KMS-11 (cell line): ENCODE data around the gene ZBTB42.

Experiments
- H2AFZ ChIP-seq: fragments of 200-600 bp; sonication (generic); 2 replicates; pipeline ENCODE4 v1.6.1; 2016; ENCODE audit warnings: antibody characterized with exemption, mixed run types, low read depth
- H3K27ac ChIP-seq: fragments of 200-600 bp; sonication (generic); 2 replicates; pipeline ENCODE4 v1.6.1; 2016; ENCODE audit warnings: mild to moderate bottlenecking, mixed run types
- H3K27me3 ChIP-seq: fragments of 200-600 bp; sonication (generic); 2 replicates; pipeline ENCODE4 v1.6.1; 2017; ENCODE audit warnings: mild to moderate bottlenecking, low read depth, mixed run types, moderate library complexity; ENCODE audit not compliant: insufficient read depth
- H3K36me3 ChIP-seq: fragments of 200-600 bp; sonication (generic); 2 replicates; pipeline ENCODE4 v1.6.1; 2017; ENCODE audit warnings: mild to moderate bottlenecking, mixed run types; ENCODE audit not compliant: insufficient read depth
- H3K4me1 ChIP-seq: fragments of 200-600 bp; sonication (generic); 2 replicates; pipeline ENCODE4 v1.6.1; 2016; ENCODE audit warnings: mild to moderate bottlenecking, low read depth, mixed run types; ENCODE audit not compliant: poor library complexity, severe bottlenecking
- H3K4me2 ChIP-seq: fragments of 200-600 bp; sonication (generic); 2 replicates; pipeline ENCODE4 v1.7.0; 2016; ENCODE audit warnings: mild to moderate bottlenecking, mixed run types
- H3K4me3 ChIP-seq: fragments of 200-600 bp; sonication (generic); IDR thresholded peaks from 2 replicates; pipeline ENCODE4 v1.6.1; 2017; ENCODE audit warnings: low read depth, low read length, mixed read lengths; ENCODE audit not compliant: insufficient read depth
- H3K79me2 ChIP-seq: fragments of 200-600 bp; sonication (generic); 2 replicates; pipeline ENCODE4 v1.6.1; 2016; ENCODE audit warnings: low read depth, mixed run types; ENCODE audit not compliant: insufficient read depth
- H3K9ac ChIP-seq: fragments of 200-600 bp; sonication (generic); 2 replicates; pipeline ENCODE4 v1.6.1; 2016; ENCODE audit warnings: mild to moderate bottlenecking, mixed run types
- H4K20me1 ChIP-seq: fragments of 200-600 bp; sonication (generic); 2 replicates; pipeline ENCODE4 v1.6.1; 2016; ENCODE audit warnings: mild to moderate bottlenecking, mixed run types; ENCODE audit not compliant: insufficient read depth
- CTCF ChIP-seq: fragments of 200-600 bp; sonication (generic); conservative IDR thresholded peaks from 2 replicates; pipeline ENCODE4 v1.6.1; 2017; ENCODE audit warnings: low read depth, mild to moderate bottlenecking, antibody characterized with exemption, low read length, moderate library complexity, mixed read lengths

The ZBTB42 gene

GRCh38 chr14:104766256-104766862 is 34.5 kb upstream of the ZBTB42 start:
- H4K20me1 ChIP-seq, result no peaks in the 10 kb centered on the region
- H3K4me1 ChIP-seq, result no peaks in the 10 kb centered on the region
- no peak for TF ChIP-seq CTCF
- no peak overlapping the region for H3K4me3 ChIP-seq
- H2AFZ ChIP-seq, result no peak overlapping the region
- H3K27me3 ChIP-seq, result no peaks in the 10 kb centered on the region
- no peak overlapping the region for H3K4me2 ChIP-seq
- H3K79me2 ChIP-seq, result no peaks in the 10 kb centered on the region
- no peaks in the 10 kb centered on the region for H3K36me3 ChIP-seq
- H3K9ac ChIP-seq, result no peak overlapping the region
- no peak overlapping the region for H3K27ac ChIP-seq

GRCh38 chr14:104766863-104767633 is 33.9 kb upstream of the ZBTB42 start:
- Histone ChIP-seq H3K4me3 (no peak overlapping the region), H3K9ac (no peak overlapping the region), H3K27ac (no peak overlapping the region)

GRCh38 chr14:104767634-104767918 is 33.3 kb upstream of the ZBTB42 start:
- Histone ChIP-seq H2AFZ (no peak overlapping the region), H3K9ac (no peak overlapping the region), H3K36me3 (no peaks in the 10 kb centered on the region), H3K79me2 (no peaks in the 10 kb centered on the region), H3K27me3 (no peaks in the 10 kb centered on the region), H3K4me3 (no peak overlapping the region), H4K20me1 (no peaks in the 10 kb centered on the region), H3K27ac (no peak overlapping the region), H3K4me2 (no peak overlapping the region), H3K4me1 (no peaks in the 10 kb centered on the region)
- no peak for TF ChIP-seq CTCF

More at GRCh38 chr14:104766863-104767633, 33.9 kb upstream of the ZBTB42 start:
- no peaks in the 10 kb centered on the region for H3K36me3 ChIP-seq
- H2AFZ ChIP-seq, result no peak overlapping the region
- no peak for TF ChIP-seq CTCF
- no peak overlapping the region for H3K4me2 ChIP-seq
- H4K20me1 ChIP-seq, result no peaks in the 10 kb centered on the region
- H3K79me2 ChIP-seq, result no peaks in the 10 kb centered on the region
- H3K4me1 ChIP-seq, result no peaks in the 10 kb centered on the region
- H3K27me3 ChIP-seq, result no peaks in the 10 kb centered on the region

- TF ChIP-seq CTCF, result peak; percentile 58
- H3K27me3 ChIP-seq, result no peaks in the 10 kb centered on the region
- H3K27ac ChIP-seq, result no peak overlapping the region
- H3K4me3 ChIP-seq, result no peak overlapping the region
- no peaks in the 10 kb centered on the region for H4K20me1 ChIP-seq
- no peak overlapping the region for H3K4me2 ChIP-seq
- H3K9ac ChIP-seq, result no peak overlapping the region
- no peak overlapping the region for H2AFZ ChIP-seq
- H3K36me3 ChIP-seq, result no peaks in the 10 kb centered on the region
- no peaks in the 10 kb centered on the region for H3K4me1 ChIP-seq
- no peaks in the 10 kb centered on the region for H3K79me2 ChIP-seq
Observed at GRCh38 chr14:104768437-104769323, 32.2 kb upstream of the ZBTB42 start.
